ENCODE measurements around the gene SGF29.

The SGF29 gene

DNA sequence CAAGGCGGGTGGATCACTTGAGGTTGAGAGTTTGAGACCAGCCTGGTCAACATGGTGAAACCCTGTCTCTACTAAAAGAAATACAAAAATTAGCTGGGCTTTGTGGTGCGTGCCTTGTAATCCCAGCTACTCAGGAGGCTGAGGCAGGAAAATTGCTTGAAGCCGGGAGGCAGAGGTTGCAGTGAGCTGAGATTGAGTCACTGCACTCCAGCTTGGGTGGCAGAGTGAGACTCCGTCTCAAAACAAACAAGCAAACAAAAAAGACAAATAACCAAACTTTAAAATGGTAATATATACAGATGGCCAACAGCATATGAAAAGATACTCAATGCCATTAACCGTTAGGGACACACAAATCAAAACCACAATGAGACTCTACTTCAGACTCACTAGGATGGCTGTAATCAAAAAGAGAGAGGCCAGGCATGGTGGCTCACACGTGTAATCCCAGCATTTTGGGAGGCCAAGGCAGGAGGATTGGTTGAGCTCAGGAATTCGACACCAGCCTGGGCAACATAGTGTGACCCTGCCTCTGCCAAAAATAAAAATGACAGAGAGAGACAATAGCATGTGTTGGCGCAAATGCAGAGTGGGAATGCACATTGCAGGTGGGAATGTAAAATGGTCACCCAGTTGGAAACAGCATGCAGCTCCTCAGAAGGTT lies 21.9 kb downstream of the SGF29 start:
- TF ChIP-seq CTCF (IDR thresholded peaks at IDR 0.05; ENCODE audit: insufficient read depth, low read length) (no peak), SPI1 (IDR thresholded peaks at IDR 0.05; ENCODE audit: borderline replicate concordance, low read depth) (no peak), POLR2AphosphoS5 (IDR thresholded peaks at IDR 0.05; ENCODE audit: low read depth) (no peak), GABPA (IDR thresholded peaks at IDR 0.05; ENCODE audit: low read depth) (no peak)
- TF ChIP-seq, protein P1, sequence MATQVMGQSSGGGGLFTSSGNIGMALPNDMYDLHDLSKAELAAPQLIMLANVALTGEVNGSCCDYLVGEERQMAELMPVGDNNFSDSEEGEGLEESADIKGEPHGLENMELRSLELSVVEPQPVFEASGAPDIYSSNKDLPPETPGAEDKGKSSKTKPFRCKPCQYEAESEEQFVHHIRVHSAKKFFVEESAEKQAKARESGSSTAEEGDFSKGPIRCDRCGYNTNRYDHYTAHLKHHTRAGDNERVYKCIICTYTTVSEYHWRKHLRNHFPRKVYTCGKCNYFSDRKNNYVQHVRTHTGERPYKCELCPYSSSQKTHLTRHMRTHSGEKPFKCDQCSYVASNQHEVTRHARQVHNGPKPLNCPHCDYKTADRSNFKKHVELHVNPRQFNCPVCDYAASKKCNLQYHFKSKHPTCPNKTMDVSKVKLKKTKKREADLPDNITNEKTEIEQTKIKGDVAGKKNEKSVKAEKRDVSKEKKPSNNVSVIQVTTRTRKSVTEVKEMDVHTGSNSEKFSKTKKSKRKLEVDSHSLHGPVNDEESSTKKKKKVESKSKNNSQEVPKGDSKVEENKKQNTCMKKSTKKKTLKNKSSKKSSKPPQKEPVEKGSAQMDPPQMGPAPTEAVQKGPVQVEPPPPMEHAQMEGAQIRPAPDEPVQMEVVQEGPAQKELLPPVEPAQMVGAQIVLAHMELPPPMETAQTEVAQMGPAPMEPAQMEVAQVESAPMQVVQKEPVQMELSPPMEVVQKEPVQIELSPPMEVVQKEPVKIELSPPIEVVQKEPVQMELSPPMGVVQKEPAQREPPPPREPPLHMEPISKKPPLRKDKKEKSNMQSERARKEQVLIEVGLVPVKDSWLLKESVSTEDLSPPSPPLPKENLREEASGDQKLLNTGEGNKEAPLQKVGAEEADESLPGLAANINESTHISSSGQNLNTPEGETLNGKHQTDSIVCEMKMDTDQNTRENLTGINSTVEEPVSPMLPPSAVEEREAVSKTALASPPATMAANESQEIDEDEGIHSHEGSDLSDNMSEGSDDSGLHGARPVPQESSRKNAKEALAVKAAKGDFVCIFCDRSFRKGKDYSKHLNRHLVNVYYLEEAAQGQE (IDR thresholded peaks at IDR 0.05; ENCODE audit: insufficient replicate concordance, low read depth) = no peak
- DNase-seq (ENCODE audit: low read depth in 1 of 2, low spot score in 1 of 2) = no peak
- Histone ChIP-seq H3K4me3 (replicated peaks; ENCODE audit: insufficient read depth, low read length) (no peak overlapping the region), H3K27me3 (ENCODE audit: insufficient read depth, poor library complexity, severe bottlenecking) (no peaks in the 10 kb centered on the region), H3K27ac (replicated peaks) (no peak overlapping the region)

DNA sequence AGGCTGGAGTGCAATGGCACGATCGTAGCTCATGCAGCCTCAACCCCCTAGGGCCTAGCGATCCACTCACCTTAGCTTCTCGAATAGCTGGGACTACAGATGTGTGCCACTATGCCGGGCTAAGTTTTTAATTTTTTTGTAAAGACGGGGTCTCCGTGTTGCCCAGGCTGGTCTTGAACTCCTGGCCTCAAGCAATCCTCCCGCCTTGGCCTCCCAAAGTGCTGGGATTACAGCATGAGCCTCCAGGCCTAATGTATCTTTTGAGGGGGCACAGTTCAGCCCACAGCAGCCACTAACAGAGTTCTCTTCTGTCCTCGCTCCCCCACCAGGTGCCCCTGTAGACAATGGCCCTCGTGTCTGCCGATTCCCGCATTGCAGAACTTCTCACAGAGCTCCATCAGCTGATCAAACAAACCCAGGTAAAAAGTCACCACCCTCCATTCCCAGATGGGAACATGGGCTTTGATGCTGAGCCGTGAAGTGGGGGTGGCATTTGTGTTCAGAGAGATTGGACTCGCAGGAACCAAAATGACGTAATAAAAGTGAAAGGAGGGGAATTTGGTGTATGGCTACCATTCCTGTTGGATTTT lies 27.1 kb downstream of the SGF29 start:
- TF ChIP-seq GABPA (IDR thresholded peaks at IDR 0.05; ENCODE audit: low read depth) = no peak
- no peak for TF ChIP-seq CTCF (IDR thresholded peaks at IDR 0.05; ENCODE audit: insufficient read depth, low read length)
- TF ChIP-seq SPI1 (IDR thresholded peaks at IDR 0.05; ENCODE audit: borderline replicate concordance, low read depth) = no peak
- TF ChIP-seq POLR2AphosphoS5 (IDR thresholded peaks at IDR 0.05; ENCODE audit: low read depth) = no peak
- TF ChIP-seq, protein P1 (IDR thresholded peaks at IDR 0.05; ENCODE audit: insufficient replicate concordance, low read depth) = no peak
- no peak overlapping the region for H3K4me3 ChIP-seq (replicated peaks; ENCODE audit: insufficient read depth, low read length)
- H3K27ac ChIP-seq (replicated peaks) = no peak overlapping the region
- no peaks in the 10 kb centered on the region for H3K27me3 ChIP-seq (ENCODE audit: insufficient read depth, poor library complexity, severe bottlenecking)
- DNase-seq (ENCODE audit: low read depth in 1 of 2, low spot score in 1 of 2) = no peak

DNA sequence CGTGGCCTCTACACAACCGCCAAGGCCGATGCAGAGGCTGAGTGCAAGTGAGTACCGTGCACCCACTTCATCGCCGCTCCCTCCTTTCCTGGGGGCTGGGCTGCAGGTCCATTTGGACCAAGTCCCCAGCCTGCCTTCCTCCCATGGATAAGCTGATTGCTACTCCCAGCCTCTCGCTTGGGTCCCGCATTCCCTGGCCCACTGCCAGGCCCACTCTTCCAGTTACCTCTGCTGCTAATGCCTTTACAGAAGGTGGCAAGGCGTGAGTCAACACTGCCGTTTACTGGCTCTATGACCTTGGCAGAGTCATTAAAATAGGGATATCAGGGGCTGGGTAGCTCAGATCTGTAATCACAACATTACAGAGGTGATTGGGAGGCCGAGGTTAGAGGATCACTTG lies 32.0 kb downstream of the SGF29 start:
- no peak for DNase-seq (ENCODE audit: low read depth in 1 of 2, low spot score in 1 of 2)
- Histone ChIP-seq H3K27me3 (ENCODE audit: insufficient read depth, poor library complexity, severe bottlenecking) (no peaks in the 10 kb centered on the region), H3K27ac (replicated peaks) (no peak overlapping the region), H3K4me3 (replicated peaks; ENCODE audit: insufficient read depth, low read length) (no peak overlapping the region)
- TF ChIP-seq, protein P1 (IDR thresholded peaks at IDR 0.05; ENCODE audit: insufficient replicate concordance, low read depth) = no peak
- TF ChIP-seq SPI1 (IDR thresholded peaks at IDR 0.05; ENCODE audit: borderline replicate concordance, low read depth) (no peak), CTCF (IDR thresholded peaks at IDR 0.05; ENCODE audit: insufficient read depth, low read length) (no peak), POLR2AphosphoS5 (IDR thresholded peaks at IDR 0.05; ENCODE audit: low read depth) (no peak), GABPA (IDR thresholded peaks at IDR 0.05; ENCODE audit: low read depth) (no peak)

Measured in HL-60 (cell line).